DND-41 (cell line): Measurements from ENCODE around the gene GALNTL6.

ENCODE experiments used
- CTCF ChIP-seq: IDR thresholded peaks from 2 replicates; pipeline ENCODE4 v1.5.1; 2012; ENCODE audit warnings: borderline replicate concordance, low read length, moderate library complexity, mild to moderate bottlenecking; ENCODE audit not compliant: poor library complexity, severe bottlenecking; ENCODE audit errors: extremely low read depth
- EZH2 ChIP-seq: IDR thresholded peaks from 3 replicates; pipeline ENCODE4 v1.6.1; 2012; ENCODE audit warnings: borderline replicate concordance, low read depth, mild to moderate bottlenecking, moderate library complexity, low read length, inconsistent platforms; ENCODE audit not compliant: severe bottlenecking

DNA sequence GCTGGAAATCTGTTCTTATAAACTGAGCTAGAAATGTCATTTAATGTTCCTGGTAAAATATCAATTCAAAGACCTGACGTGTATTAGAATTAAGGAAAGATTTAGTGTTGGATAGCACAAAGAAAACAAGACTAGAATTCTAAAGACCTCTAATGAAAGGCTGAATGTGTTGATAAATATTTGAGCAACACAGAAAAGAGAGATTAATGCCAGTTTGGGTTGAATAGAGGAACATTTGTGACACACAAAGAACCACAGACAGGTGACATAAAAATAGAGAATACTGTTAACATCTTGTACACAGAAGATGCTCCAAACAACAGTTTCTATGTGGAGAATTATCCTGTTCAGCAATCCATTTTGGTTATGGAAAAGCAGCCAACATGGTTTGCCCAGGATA is 1133.3 kb downstream of the GALNTL6 start:
- no peak for TF ChIP-seq CTCF
- no peak for TF ChIP-seq EZH2
